SU-DHL-6 (cell line): Measurements from ENCODE around the gene ZBTB38.

Source experiments
- H2AFZ ChIP-seq: fragments of 200-600 bp; sonication (generic); 2 replicates; pipeline ENCODE4 v1.6.1; 2014; ENCODE audit warnings: low read depth, mild to moderate bottlenecking, moderate library complexity, mixed read lengths, antibody characterized with exemption, low read length; ENCODE audit not compliant: severe bottlenecking
- H3F3A ChIP-seq: fragments of 200-600 bp; shearing (Covaris generic); 2 replicates; pipeline ENCODE4 v1.6.0; 2016; ENCODE audit warnings: antibody characterized with exemption, mild to moderate bottlenecking; ENCODE audit not compliant: insufficient read depth
- H3K27ac ChIP-seq: fragments of 200-600 bp; sonication (generic); 2 replicates; pipeline ENCODE4 v1.5.1; 2016; ENCODE audit warnings: low read depth, mild to moderate bottlenecking, low read length, moderate library complexity, mixed read lengths
- H3K27me3 ChIP-seq: fragments of 200-600 bp; sonication (generic), shearing (Covaris generic); 2 replicates; pipeline ENCODE4 v1.6.0; 2014; ENCODE audit warnings: mild to moderate bottlenecking, low read length
- H3K36me3 ChIP-seq: fragments of 200-600 bp; sonication (generic); 2 replicates; pipeline ENCODE4 v1.6.1; 2014; ENCODE audit warnings: mild to moderate bottlenecking, low read length, mixed read lengths
- H3K4me2 ChIP-seq: fragments of 300-600, 200-600 bp; shearing (Covaris generic), sonication (generic); 2 replicates; pipeline ENCODE4 v1.6.0; 2014; ENCODE audit warnings: low read length, low read depth, mild to moderate bottlenecking; ENCODE audit not compliant: poor library complexity, severe bottlenecking
- H3K4me3 ChIP-seq: fragments of 200-600 bp; sonication (generic); 2 replicates; pipeline ENCODE4 v1.5.1; 2014; ENCODE audit warnings: antibody characterized with exemption, low read length, mild to moderate bottlenecking, mixed read lengths; ENCODE audit not compliant: insufficient read depth, poor library complexity, severe bottlenecking
- H3K79me2 ChIP-seq: fragments of 200-600 bp; sonication (generic); 2 replicates; pipeline ENCODE4 v1.6.1; 2014; ENCODE audit warnings: mild to moderate bottlenecking, low read length, moderate library complexity; ENCODE audit not compliant: insufficient read depth
- H3K9ac ChIP-seq: fragments of 200-600 bp; sonication (generic); 2 replicates; pipeline ENCODE4 v1.7.0; 2014; ENCODE audit warnings: mild to moderate bottlenecking, low read length
- H3K9me2 ChIP-seq: fragments of 200-600 bp; sonication (generic); replicated peaks from 2 replicates; pipeline ENCODE4 v1.6.1; 2014; ENCODE audit warnings: low read length; ENCODE audit not compliant: insufficient read depth
- H3K9me3 ChIP-seq: fragments of 200-600 bp; sonication (generic); 2 replicates; pipeline ENCODE4 v1.6.1; 2014; ENCODE audit warnings: low read length, mixed read lengths; ENCODE audit not compliant: insufficient read depth
- H4K20me1 ChIP-seq: fragments of 200-600 bp; sonication (generic); 2 replicates; pipeline ENCODE4 v1.6.1; 2014; ENCODE audit warnings: low read depth, mild to moderate bottlenecking, antibody characterized with exemption, low read length, moderate library complexity, mixed read lengths
- EZH2phosphoT487 ChIP-seq: fragments of 200-600 bp; sonication (generic), shearing (Covaris generic); conservative IDR thresholded peaks from 2 replicates; pipeline ENCODE4 v1.6.1; 2018; ENCODE audit warnings: mild to moderate bottlenecking, antibody characterized with exemption, low read length, moderate library complexity, mixed read lengths
- TF ChIP-seq, protein P1 (sequence below): fragments of 200-600 bp; sonication (generic); IDR thresholded peaks from one replicate; pipeline ENCODE4 v1.5.1; 2017; ENCODE audit warnings: antibody characterized with exemption, mild to moderate bottlenecking, low read length, moderate library complexity; ENCODE audit not compliant: insufficient read depth, poor library complexity, severe bottlenecking

ZBTB38 gene

DNA sequence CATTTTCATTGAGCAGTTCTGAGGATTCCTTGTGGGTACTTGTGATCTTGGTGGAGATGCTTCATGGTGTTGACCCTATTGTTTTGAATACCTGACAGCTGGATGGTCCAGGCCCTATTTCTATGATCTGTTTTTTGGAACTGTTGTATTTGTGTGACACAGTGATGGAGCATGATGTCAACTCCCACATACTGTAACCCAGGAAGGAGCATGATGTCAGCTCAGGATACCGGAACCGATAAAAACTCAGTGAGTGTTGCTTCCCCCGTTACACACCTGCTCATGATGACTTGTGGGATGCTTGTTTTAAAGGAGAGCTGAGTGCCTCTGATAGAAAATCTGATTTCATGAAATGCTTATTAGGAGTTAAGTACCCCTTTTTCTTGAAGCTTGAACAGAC, 45.1 kb downstream of the ZBTB38 start:
- no peak overlapping the region for H2AFZ ChIP-seq
- no peak overlapping the region for H3K9ac ChIP-seq
- no peaks in the 10 kb centered on the region for H3F3A ChIP-seq
- H3K27ac ChIP-seq: no peak overlapping the region
- no peak overlapping the region for H3K4me2 ChIP-seq
- H3K27me3 ChIP-seq: no peaks in the 10 kb centered on the region
- no peaks in the 10 kb centered on the region for H3K36me3 ChIP-seq
- H3K4me3 ChIP-seq: no peak overlapping the region
- TF ChIP-seq, protein P1, sequence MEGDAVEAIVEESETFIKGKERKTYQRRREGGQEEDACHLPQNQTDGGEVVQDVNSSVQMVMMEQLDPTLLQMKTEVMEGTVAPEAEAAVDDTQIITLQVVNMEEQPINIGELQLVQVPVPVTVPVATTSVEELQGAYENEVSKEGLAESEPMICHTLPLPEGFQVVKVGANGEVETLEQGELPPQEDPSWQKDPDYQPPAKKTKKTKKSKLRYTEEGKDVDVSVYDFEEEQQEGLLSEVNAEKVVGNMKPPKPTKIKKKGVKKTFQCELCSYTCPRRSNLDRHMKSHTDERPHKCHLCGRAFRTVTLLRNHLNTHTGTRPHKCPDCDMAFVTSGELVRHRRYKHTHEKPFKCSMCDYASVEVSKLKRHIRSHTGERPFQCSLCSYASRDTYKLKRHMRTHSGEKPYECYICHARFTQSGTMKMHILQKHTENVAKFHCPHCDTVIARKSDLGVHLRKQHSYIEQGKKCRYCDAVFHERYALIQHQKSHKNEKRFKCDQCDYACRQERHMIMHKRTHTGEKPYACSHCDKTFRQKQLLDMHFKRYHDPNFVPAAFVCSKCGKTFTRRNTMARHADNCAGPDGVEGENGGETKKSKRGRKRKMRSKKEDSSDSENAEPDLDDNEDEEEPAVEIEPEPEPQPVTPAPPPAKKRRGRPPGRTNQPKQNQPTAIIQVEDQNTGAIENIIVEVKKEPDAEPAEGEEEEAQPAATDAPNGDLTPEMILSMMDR: no peak
- no peak for TF ChIP-seq EZH2phosphoT487
- H4K20me1 ChIP-seq: no peaks in the 10 kb centered on the region
- no peaks in the 10 kb centered on the region for H3K9me2 ChIP-seq
- H3K9me3 ChIP-seq: no peaks in the 10 kb centered on the region
- H3K79me2 ChIP-seq: no peaks in the 10 kb centered on the region

- H3K9ac ChIP-seq: no peak overlapping the region
- no peak overlapping the region for H3K4me2 ChIP-seq
- no peaks in the 10 kb centered on the region for H3K79me2 ChIP-seq
- H3K36me3 ChIP-seq: no peaks in the 10 kb centered on the region
- no peak for TF ChIP-seq EZH2phosphoT487
- TF ChIP-seq, protein P1: no peak
- no peak overlapping the region for H2AFZ ChIP-seq
- no peaks in the 10 kb centered on the region for H4K20me1 ChIP-seq
- H3K9me3 ChIP-seq: no peaks in the 10 kb centered on the region
- H3K27me3 ChIP-seq: no peaks in the 10 kb centered on the region
- no peak overlapping the region for H3K4me3 ChIP-seq
- H3F3A ChIP-seq: no peaks in the 10 kb centered on the region
- no peak overlapping the region for H3K27ac ChIP-seq
- H3K9me2 ChIP-seq: no peaks in the 10 kb centered on the region
These were observed 45.7 kb downstream of the ZBTB38 start for GRCh38 chr3:141413801-141414689.

DNA sequence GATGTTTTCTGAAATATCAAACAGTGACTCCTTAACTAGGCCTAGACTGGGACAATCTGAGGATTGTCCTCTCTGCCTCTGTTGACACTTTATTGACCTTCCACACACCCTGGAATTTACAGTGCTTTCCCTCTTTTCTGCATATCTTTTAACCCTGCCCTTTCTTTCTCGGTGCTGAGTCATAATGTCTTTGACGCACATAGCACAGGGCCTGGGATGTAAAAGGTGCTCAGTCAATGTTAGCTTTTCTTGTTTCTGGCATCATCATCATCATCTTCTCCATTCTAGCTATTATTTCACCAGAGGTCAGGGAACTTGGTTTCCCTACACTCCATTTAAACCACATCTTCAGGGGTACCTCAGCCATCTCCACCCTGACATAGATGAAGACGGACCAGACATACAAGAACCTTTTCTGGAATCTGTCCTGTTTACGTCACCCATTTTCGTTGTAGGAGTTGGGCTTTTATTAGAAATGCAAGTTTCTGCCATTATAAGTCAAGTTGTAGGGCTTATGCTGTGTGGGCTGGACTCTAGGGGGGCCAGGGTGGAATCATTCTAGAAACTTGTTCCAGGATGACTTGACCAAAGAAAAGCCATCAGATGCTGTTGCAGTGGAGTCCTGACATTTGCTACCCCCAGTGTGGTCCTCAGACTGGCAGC, 46.6 kb downstream of the ZBTB38 start:
- Histone ChIP-seq H3K9me3 (no peaks in the 10 kb centered on the region), H3F3A (no peaks in the 10 kb centered on the region)

More for the DNA sequence above, 46.6 kb downstream of the ZBTB38 start:
- Histone ChIP-seq H3K4me2 (no peak overlapping the region), H3K27ac (no peak overlapping the region), H3K4me3 (no peak overlapping the region), H3K27me3 (no peaks in the 10 kb centered on the region), H2AFZ (no peak overlapping the region), H3K9me2 (no peaks in the 10 kb centered on the region), H4K20me1 (no peaks in the 10 kb centered on the region), H3K79me2 (no peaks in the 10 kb centered on the region), H3K36me3 (no peaks in the 10 kb centered on the region), H3K9ac (no peak overlapping the region)
- no peak for TF ChIP-seq EZH2phosphoT487
- TF ChIP-seq, protein P1: no peak
